HEK293T (cell line): Measurements from ENCODE around the gene LRRC1.

ENCODE experiments used
- BHLHE40 ChIP-seq: fragments of 450-650 bp; IDR thresholded peaks from 2 replicates; pipeline ENCODE4 v1.6.1; 2016; ENCODE audit warnings: mild to moderate bottlenecking, moderate library complexity, borderline replicate concordance
- ELF4 ChIP-seq: fragments of 450-650 bp; IDR thresholded peaks from 2 replicates; pipeline ENCODE4 v1.6.1; 2017; ENCODE audit warnings: antibody characterized with exemption
- FOXM1 ChIP-seq: fragments of 450-650 bp; IDR thresholded peaks from 2 replicates; pipeline ENCODE4 v1.6.1; 2017; ENCODE audit warnings: mild to moderate bottlenecking, borderline replicate concordance
- LEF1 ChIP-seq: fragments of 450-650 bp; IDR thresholded peaks from 2 replicates; pipeline ENCODE4 v1.6.1; 2017; ENCODE audit warnings: mild to moderate bottlenecking, borderline replicate concordance
- ZNF384 ChIP-seq: fragments of 450-650 bp; IDR thresholded peaks from 2 replicates; pipeline ENCODE4 v1.6.1; 2016

DNA sequence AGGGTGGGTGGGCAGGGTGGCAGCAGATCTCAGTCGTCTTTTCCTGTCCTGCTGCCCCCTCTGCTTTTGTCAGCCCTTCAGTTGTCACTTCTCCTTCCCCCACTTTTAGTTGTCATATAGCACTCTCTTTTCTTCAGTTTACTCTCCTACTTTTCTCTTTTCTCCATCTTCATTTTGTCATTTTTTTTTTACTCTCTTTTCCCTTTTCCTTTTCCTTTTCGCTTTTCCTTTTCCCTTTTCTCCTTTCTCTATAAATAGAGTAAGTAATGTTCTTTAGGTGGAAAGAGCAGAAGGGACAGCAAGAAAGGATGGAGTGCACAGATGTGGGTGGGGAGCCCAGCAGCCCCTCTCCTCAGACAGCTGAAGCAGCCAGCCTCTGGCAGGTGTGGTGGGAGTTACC lies 108.6 kb downstream of the LRRC1 start:
- TF ChIP-seq LEF1 = no peak
- TF ChIP-seq BHLHE40 = no peak
- TF ChIP-seq ELF4 = no peak
- TF ChIP-seq FOXM1 = no peak
- no peak for TF ChIP-seq ZNF384
